ENCODE measurements around the gene SMURF2. TPM values are rescaled to one million over a fixed set of nuclear protein-coding genes. Genes with fewer than 3 reads are reported as not detected.

Gene SMURF2
- total and polyA plus RNA-seq, 2 of the 4 experiments (the other 2 are of a cell fraction) = 131 to 774 TPM

- Histone ChIP-seq H3K4me2 (ENCODE audit: low read depth, low read length) (peak overlapping the region; percentile 78; the same call in 1 of the 2 replicates), H3K23ac (ENCODE audit: low read depth, low read length) (no peak overlapping the region), H3K14ac (replicated peaks; ENCODE audit: low read depth, low read length) (no peak overlapping the region), H3K9me1 (ENCODE audit: insufficient read depth, low read length) (peaks cover 25% of the 10 kb centered on the region), H4K91ac (ENCODE audit: insufficient read depth, low read depth, low read length) (no peak overlapping the region), H4K8ac (ENCODE audit: low read depth in 2 of 2, low read length in 2 of 2) (no peak overlapping the region), H4K20me1 (ENCODE audit: insufficient read depth, low read length) (peaks cover 98% of the 10 kb centered on the region), H3K18ac (ENCODE audit: low read depth, low read length) (no peak overlapping the region), H3K9ac (ENCODE audit: low read depth, low read length) (no peak overlapping the region), H2BK5ac (ENCODE audit: low read depth, low read length, poor library complexity, severe bottlenecking) (peak overlapping the region; percentile 11), H2AFZ (replicated peaks; ENCODE audit: low read length, poor library complexity) (no peak overlapping the region), H3K36me3 (ENCODE audit: control insufficient read depth, insufficient read depth, low read length) (peaks cover 10% of the 10 kb centered on the region; the same call in 1 of the 2 replicates), H2AK5ac (ENCODE audit: low read depth, low read length) (no peak overlapping the region), H3K79me1 (ENCODE audit: low read depth in 1 of 2, low read length in 2 of 2) (peaks cover 0 to 41% of the 10 kb centered on the region in 2 experiments; a peak in 2 of 4 replicates), H3K27me3 (ENCODE audit: control insufficient read depth, insufficient read depth, low read length) (no peaks in the 10 kb centered on the region), H3K4ac (ENCODE audit: low read depth, low read length) (no peak overlapping the region), H2BK15ac (ENCODE audit: low read depth, low read length) (no peak overlapping the region), H3K9me3 (ENCODE audit: control insufficient read depth, insufficient read depth, low read length) (no peaks in the 10 kb centered on the region), H2BK20ac (ENCODE audit: low read depth, low read length) (no peak overlapping the region), H3K56ac (ENCODE audit: extremely low read depth, insufficient read depth, low read length) (no peak overlapping the region), H2BK120ac (ENCODE audit: low read depth, low read length) (no peak overlapping the region), H3K4me3 (ENCODE audit: insufficient read depth, low read depth, low read length) (no peak overlapping the region), H3K27ac (ENCODE audit: insufficient read depth, low read length) (no peak overlapping the region), H2AK9ac (replicated peaks; ENCODE audit: low read depth, low read length, poor library complexity) (no peak overlapping the region), H4K5ac (ENCODE audit: low read depth, low read length) (no peak overlapping the region), H3K4me1 (ENCODE audit: control insufficient read depth, insufficient read depth, low read length) (peaks cover 29% of the 10 kb centered on the region)
- DNase-seq (peak; percentile 80), ATAC-seq (ENCODE audit: low read depth) (peak; percentile 5)
- intact Hi-C loops (cut with micrococcal nuclease) = no loop called here
- ChIA-PET CTCF (no interaction called here), POLR2A (ENCODE audit: unreplicated experiment) (no interaction called here)
- TF ChIP-seq POLR2A (IDR thresholded peaks at IDR 0.05; ENCODE audit: low read depth, low read length) = peak; percentile 23; the same call in 1 of the 2 replicates
- no peak for TF ChIP-seq CTCF (conservative IDR thresholded peaks at IDR 0.05; ENCODE audit: low read depth, low read length)
- TF ChIP-seq MXI1 (IDR thresholded peaks at IDR 0.05; ENCODE audit: borderline replicate concordance, low read depth, low read length) = no peak
- dilution Hi-C loops (cut with HindIII; ENCODE audit: low sequenced_read_pairs, unreplicated experiment) = no loop called here
- WGBS, 2 experiments (ENCODE audit: extremely low coverage in 2 of 2, insufficient read length in 1 of 2) = no CpG with 5 or more reads among the region's 3 CpGs
- TSS peak; percentile 2 for BruUV-seq (replicated peaks)
- in situ Hi-C loops (cut with MboI; ENCODE audit: low sequenced_read_pairs) = no loop called here
These were observed 47.0 kb downstream of the SMURF2 start for GRCh38 chr17:64615028-64615677.

Measured in IMR-90 (cell line).